ENCODE data around the gene NKX2-2.

The NKX2-2 gene

GRCh38 chr20:21516180-21516567 is 2.3 kb upstream of the NKX2-2 start:
- H3K9me3 ChIP-seq (ENCODE audit: control insufficient read depth in 5 of 5, low read length in 5 of 5): no peaks in the 10 kb centered on the region
- H3K9ac ChIP-seq (ENCODE audit: low read length in 5 of 5): no peak overlapping the region
- H3K27me3 ChIP-seq (ENCODE audit: control insufficient read depth in 5 of 5, insufficient read depth in 4 of 5, low read length in 5 of 5): peaks cover 57 to 87% (median 84%) of the 10 kb centered on the region in 5 donors
- no peak overlapping the region for H3K4me3 ChIP-seq (ENCODE audit: low read depth in 1 of 5, low read length in 5 of 5)
- H3K27ac ChIP-seq (ENCODE audit: low read depth, low read length): no peak overlapping the region
- H3K4me1 ChIP-seq (ENCODE audit: control insufficient read depth in 5 of 5, insufficient read depth in 5 of 5, low read length in 5 of 5): peaks cover 0 to 48% (median 44%) of the 10 kb centered on the region in 5 donors
- H3K36me3 ChIP-seq (ENCODE audit: control insufficient read depth in 5 of 5, insufficient read depth in 5 of 5, low read length in 5 of 5): no peaks in the 10 kb centered on the region

DNA sequence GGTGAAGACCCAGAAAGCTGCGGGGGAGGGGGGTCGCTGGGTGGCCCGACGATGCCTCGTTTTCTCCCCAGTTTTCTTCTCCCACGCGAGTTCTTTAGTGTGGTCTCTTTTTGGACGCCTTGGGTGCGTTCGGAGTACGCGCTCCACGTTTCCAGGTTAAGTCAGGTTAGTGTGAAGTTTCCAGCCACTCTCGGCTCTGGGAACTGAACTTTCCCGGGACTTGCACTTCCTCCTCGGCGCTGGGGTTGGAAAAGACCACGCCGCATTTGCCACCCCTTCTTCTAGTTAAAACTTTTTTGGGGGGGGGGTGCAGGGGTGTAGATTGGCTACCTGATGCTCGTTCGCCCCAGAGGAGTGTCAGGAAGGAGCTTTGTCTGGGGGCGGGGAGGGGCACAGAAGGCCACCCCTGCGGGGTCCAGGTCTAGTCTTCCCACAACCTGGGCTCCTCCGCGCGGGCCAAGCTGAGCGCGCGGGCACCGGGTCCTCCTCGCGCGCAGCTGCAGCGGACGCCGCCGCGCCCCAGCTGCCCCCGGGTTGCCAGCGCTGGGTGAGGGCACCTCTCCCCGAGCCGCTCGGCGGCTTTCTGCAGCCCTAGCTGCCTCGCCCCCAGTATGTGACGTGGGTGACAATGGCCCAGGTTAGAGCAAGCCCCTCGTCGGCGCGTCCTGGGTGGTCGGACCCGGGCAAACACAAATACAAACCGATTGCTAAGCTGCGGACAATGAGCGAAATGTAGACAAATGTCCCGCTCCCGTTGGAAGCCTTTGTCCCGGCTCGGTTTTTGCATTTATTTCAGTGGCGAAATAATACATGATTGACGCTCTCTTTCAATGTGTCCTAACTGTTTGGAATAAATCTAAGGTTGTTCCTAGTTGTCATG is 1.7 kb upstream of the NKX2-2 start:
- Histone ChIP-seq H3K36me3 (ENCODE audit: control insufficient read depth in 5 of 5, insufficient read depth in 5 of 5, low read length in 5 of 5) (no peaks in the 10 kb centered on the region), H3K27me3 (ENCODE audit: control insufficient read depth in 5 of 5, insufficient read depth in 4 of 5, low read length in 5 of 5) (peaks cover 51 to 86% (median 79%) of the 10 kb centered on the region in 5 donors), H3K9me3 (ENCODE audit: control insufficient read depth in 5 of 5, low read length in 5 of 5) (no peaks in the 10 kb centered on the region), H3K9ac (ENCODE audit: low read length in 5 of 5) (no peak overlapping the region), H3K27ac (ENCODE audit: low read depth, low read length) (no peak overlapping the region), H3K4me3 (ENCODE audit: low read depth in 1 of 5, low read length in 5 of 5) (no peak overlapping the region), H3K4me1 (ENCODE audit: control insufficient read depth in 5 of 5, insufficient read depth in 5 of 5, low read length in 5 of 5) (peaks cover 0 to 49% (median 47%) of the 10 kb centered on the region in 5 donors)

DNA sequence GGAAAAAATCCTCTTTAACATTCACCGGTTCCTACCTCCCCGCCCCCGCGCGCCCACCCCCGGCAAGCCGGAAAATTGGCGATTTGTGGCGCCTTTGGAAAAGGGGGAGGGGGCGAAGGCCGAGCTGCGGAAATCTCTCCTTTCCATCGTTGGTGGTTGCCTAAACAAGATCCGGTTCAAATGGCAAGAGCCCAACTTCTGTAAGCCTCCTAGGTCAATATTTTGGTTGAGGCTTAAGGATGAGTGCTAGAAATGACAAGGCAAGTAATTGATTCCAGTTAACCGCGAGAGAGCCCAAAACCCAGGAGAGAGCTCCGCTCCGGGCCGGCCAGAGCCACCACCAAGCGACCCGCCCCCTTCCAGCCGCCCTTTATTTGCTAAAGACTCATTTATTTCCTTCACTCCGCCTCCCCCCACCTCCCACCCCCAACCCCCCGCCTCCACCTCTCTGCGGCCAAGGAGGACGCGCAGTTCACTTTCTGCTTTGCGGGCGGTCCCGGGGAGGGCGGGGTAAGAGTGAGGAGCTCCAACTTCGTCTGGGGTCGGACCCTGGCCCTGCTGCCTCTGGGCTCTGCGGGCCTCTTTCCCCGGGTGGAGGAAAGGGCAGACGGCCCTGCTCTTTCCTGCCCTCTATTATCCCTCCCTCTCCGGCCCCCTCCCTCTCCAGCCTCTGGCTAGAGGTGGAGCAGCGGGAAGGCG is 838 bp upstream of the NKX2-2 start:
- H3K36me3 ChIP-seq (ENCODE audit: control insufficient read depth in 5 of 5, insufficient read depth in 5 of 5, low read length in 5 of 5): no peaks in the 10 kb centered on the region
- H3K9me3 ChIP-seq (ENCODE audit: control insufficient read depth in 5 of 5, low read length in 5 of 5): no peaks in the 10 kb centered on the region
- H3K4me1 ChIP-seq (ENCODE audit: control insufficient read depth in 5 of 5, insufficient read depth in 5 of 5, low read length in 5 of 5): peaks cover 0 to 57% (median 55%) of the 10 kb centered on the region in 5 donors
- peak overlapping the region in 2 of 5 donors; percentile 33 to 37 for H3K4me3 ChIP-seq (ENCODE audit: low read depth in 1 of 5, low read length in 5 of 5)
- peaks cover 54 to 86% (median 78%) of the 10 kb centered on the region in 5 donors for H3K27me3 ChIP-seq (ENCODE audit: control insufficient read depth in 5 of 5, insufficient read depth in 4 of 5, low read length in 5 of 5)
- H3K27ac ChIP-seq (ENCODE audit: low read depth, low read length): no peak overlapping the region
- H3K9ac ChIP-seq (ENCODE audit: low read length in 5 of 5): no peak overlapping the region

- H3K4me1 ChIP-seq (ENCODE audit: control insufficient read depth in 5 of 5, insufficient read depth in 5 of 5, low read length in 5 of 5): peaks cover 0 to 60% (median 57%) of the 10 kb centered on the region in 5 donors
- no peaks in the 10 kb centered on the region for H3K36me3 ChIP-seq (ENCODE audit: control insufficient read depth in 5 of 5, insufficient read depth in 5 of 5, low read length in 5 of 5)
- no peak overlapping the region for H3K27ac ChIP-seq (ENCODE audit: low read depth, low read length)
- H3K4me3 ChIP-seq (ENCODE audit: low read depth in 1 of 5, low read length in 5 of 5): peak overlapping the region in 1 of 5 donors; percentile 42
- no peaks in the 10 kb centered on the region for H3K9me3 ChIP-seq (ENCODE audit: control insufficient read depth in 5 of 5, low read length in 5 of 5)
- H3K9ac ChIP-seq (ENCODE audit: low read length in 5 of 5): no peak overlapping the region
- peaks cover 51 to 84% (median 76%) of the 10 kb centered on the region in 5 donors for H3K27me3 ChIP-seq (ENCODE audit: control insufficient read depth in 5 of 5, insufficient read depth in 4 of 5, low read length in 5 of 5)
These were observed 642 bp downstream of the NKX2-2 start for GRCh38 chr20:21513181-21513663.

- no peaks in the 10 kb centered on the region for H3K9me3 ChIP-seq (ENCODE audit: control insufficient read depth in 5 of 5, low read length in 5 of 5)
- peak overlapping the region in 1 of 5 donors; percentile 42 for H3K4me3 ChIP-seq (ENCODE audit: low read depth in 1 of 5, low read length in 5 of 5)
- H3K27me3 ChIP-seq (ENCODE audit: control insufficient read depth in 5 of 5, insufficient read depth in 4 of 5, low read length in 5 of 5): peaks cover 47 to 84% (median 76%) of the 10 kb centered on the region in 5 donors
- H3K27ac ChIP-seq (ENCODE audit: low read depth, low read length): no peak overlapping the region
- H3K4me1 ChIP-seq (ENCODE audit: control insufficient read depth in 5 of 5, insufficient read depth in 5 of 5, low read length in 5 of 5): peaks cover 0 to 60% (median 57%) of the 10 kb centered on the region in 5 donors
- no peak overlapping the region for H3K9ac ChIP-seq (ENCODE audit: low read length in 5 of 5)
- H3K36me3 ChIP-seq (ENCODE audit: control insufficient read depth in 5 of 5, insufficient read depth in 5 of 5, low read length in 5 of 5): no peaks in the 10 kb centered on the region
These were observed 1.2 kb downstream of the NKX2-2 start for GRCh38 chr20:21512634-21513180.

- H3K4me1 ChIP-seq (ENCODE audit: control insufficient read depth in 5 of 5, insufficient read depth in 5 of 5, low read length in 5 of 5): peaks cover 0 to 54% (median 52%) of the 10 kb centered on the region in 5 donors
These were observed 1.8 kb downstream of the NKX2-2 start for GRCh38 chr20:21511850-21512633.

GRCh38 chr20:21511485-21511849 is 2.4 kb downstream of the NKX2-2 start:
- Histone ChIP-seq H3K9ac (ENCODE audit: low read length in 5 of 5) (no peak overlapping the region), H3K36me3 (ENCODE audit: control insufficient read depth in 5 of 5, insufficient read depth in 5 of 5, low read length in 5 of 5) (no peaks in the 10 kb centered on the region), H3K27ac (ENCODE audit: low read depth, low read length) (no peak overlapping the region), H3K4me1 (ENCODE audit: control insufficient read depth in 5 of 5, insufficient read depth in 5 of 5, low read length in 5 of 5) (peaks cover 0 to 53% (median 51%) of the 10 kb centered on the region in 5 donors), H3K4me3 (ENCODE audit: low read depth in 1 of 5, low read length in 5 of 5) (no peak overlapping the region), H3K27me3 (ENCODE audit: control insufficient read depth in 5 of 5, insufficient read depth in 4 of 5, low read length in 5 of 5) (peaks cover 47 to 85% (median 77%) of the 10 kb centered on the region in 5 donors), H3K9me3 (ENCODE audit: control insufficient read depth in 5 of 5, low read length in 5 of 5) (no peaks in the 10 kb centered on the region)

More at GRCh38 chr20:21511850-21512633, 1.8 kb downstream of the NKX2-2 start:
- H3K9me3 ChIP-seq (ENCODE audit: control insufficient read depth in 5 of 5, low read length in 5 of 5): no peaks in the 10 kb centered on the region
- H3K27me3 ChIP-seq (ENCODE audit: control insufficient read depth in 5 of 5, insufficient read depth in 4 of 5, low read length in 5 of 5): peaks cover 48 to 85% (median 77%) of the 10 kb centered on the region in 5 donors
- no peak overlapping the region for H3K9ac ChIP-seq (ENCODE audit: low read length in 5 of 5)
- H3K36me3 ChIP-seq (ENCODE audit: control insufficient read depth in 5 of 5, insufficient read depth in 5 of 5, low read length in 5 of 5): no peaks in the 10 kb centered on the region
- no peak overlapping the region for H3K27ac ChIP-seq (ENCODE audit: low read depth, low read length)
- H3K4me3 ChIP-seq (ENCODE audit: low read depth in 1 of 5, low read length in 5 of 5): peak overlapping the region in 2 of 5 donors; percentile 22 to 42

DNA sequence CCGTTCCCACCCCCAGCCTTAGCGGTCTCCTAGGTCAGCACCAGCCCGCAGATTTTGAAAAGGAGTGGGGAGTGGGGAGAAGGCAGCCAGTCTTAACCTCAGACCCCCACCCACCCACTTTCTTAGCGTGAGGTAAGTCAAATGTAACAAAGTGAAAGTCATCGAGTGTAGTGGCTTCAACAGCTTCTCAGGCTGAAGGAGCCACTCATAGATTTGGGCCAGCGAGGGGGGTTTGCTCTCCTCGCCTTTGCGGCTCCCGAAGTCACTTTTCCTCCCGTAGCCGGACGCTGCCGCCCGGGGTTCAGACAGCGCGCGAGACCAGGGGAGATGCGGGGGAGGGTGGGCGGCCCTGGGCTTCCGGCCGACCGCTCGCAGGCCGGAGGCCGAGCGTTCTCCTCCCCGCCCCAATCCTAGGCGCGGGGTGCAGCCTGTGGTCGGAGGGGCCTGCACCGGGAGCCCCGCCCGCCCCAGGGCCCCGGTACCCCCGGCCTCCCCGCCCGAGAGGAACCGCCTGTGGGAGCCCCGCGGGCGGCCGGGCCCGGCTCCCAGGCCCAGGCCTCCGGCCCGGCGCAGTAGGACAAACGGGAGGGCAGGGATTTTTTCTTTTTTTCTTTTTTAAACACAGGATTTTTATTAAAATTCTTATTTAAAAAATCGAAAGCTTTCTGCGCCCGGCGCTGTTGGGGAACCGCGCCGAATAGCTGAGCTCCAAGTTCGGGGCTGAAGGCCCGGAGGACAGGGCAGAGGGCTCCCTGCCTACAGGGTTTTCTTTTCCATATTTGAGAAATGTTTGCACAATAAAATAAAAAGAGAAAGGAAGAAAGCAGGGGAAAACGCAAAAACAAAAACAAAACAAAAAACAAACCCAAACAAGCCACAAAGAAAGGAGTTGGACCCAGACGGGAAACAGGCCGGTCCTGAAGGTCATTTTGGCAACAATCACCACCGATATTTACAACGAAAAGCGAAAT is 3.2 kb downstream of the NKX2-2 start:
- H3K27ac ChIP-seq (ENCODE audit: low read depth, low read length): no peak overlapping the region
- no peak overlapping the region for H3K9ac ChIP-seq (ENCODE audit: low read length in 5 of 5)
- H3K9me3 ChIP-seq (ENCODE audit: control insufficient read depth in 5 of 5, low read length in 5 of 5): no peaks in the 10 kb centered on the region
- H3K27me3 ChIP-seq (ENCODE audit: control insufficient read depth in 5 of 5, insufficient read depth in 4 of 5, low read length in 5 of 5): peaks cover 47 to 83% (median 72%) of the 10 kb centered on the region in 5 donors
- no peaks in the 10 kb centered on the region for H3K36me3 ChIP-seq (ENCODE audit: control insufficient read depth in 5 of 5, insufficient read depth in 5 of 5, low read length in 5 of 5)
- H3K4me1 ChIP-seq (ENCODE audit: control insufficient read depth in 5 of 5, insufficient read depth in 5 of 5, low read length in 5 of 5): peaks cover 0 to 58% (median 55%) of the 10 kb centered on the region in 5 donors
- H3K4me3 ChIP-seq (ENCODE audit: low read depth in 1 of 5, low read length in 5 of 5): peak overlapping the region; percentile 51 to 66 (median 58)
